ENCODE results near the gene ATOX1.
"Not testable (repeated sequence)": the region's sequence is repeated elsewhere in the genome, so short reads cannot be mapped to it uniquely, and the experiment has no call there.

ATOX1 gene

DNA sequence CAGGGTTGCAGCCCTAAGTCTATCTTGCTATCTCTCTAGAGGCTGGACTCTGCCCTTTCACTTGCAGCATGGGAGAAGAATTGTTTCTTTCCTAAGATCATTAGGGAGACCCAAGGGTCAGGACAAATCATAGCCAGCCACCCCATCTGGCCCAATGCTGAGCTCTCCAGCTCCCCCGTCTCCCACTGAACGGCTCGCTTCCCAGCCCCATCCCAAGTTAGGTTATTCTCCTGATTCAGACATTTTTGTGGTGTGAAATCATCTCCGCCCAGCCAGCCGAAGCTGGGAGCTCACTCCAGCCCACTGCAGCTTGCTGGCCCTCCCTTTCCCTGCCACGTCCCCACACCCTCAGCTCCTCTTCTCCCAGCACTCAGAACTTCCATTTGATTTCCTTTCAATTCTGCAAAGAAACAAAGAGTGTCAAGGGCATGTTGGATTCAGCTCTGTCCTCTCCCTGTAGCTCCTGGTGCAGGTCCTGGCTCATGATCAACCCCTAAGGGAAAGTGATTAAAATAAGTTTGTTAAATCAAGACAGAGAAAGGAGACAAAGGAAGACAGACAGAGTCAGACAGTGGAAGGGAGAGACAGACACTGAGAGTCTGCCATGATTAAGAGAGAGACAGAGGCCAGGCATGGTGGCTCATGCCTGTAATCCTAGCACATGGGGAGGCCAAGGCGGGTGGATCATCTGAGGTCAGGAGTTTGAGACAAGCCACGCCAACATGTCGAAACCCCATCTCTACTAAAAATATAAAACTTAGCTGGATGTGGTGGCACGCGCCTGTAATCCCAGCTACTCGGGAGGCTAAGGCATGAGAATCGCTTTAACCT, 59.1 kb downstream of the ATOX1 start:
- peak in 1 of 58 donors; percentile 22 for DNase-seq

DNA sequence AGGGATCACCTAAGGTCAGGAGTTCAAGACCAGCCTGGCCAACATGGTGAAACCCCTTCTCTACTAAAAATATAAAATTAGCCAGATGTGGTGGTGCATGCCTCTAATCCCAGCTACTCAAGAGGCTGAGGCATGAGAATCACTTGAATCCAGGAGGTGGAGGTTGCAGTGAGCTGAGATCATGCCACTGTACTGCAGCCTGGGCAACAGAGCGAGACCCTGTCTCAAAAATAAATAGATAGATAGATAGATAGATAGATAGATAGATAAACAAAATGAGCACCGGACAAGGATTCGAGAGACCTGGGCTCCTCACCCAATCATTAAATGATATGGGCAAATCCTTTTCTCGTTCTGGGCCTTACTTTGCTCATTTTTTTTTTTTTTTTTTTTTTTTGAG, 60.4 kb downstream of the ATOX1 start:
- DNase-seq: not testable (repeated sequence)

DNA sequence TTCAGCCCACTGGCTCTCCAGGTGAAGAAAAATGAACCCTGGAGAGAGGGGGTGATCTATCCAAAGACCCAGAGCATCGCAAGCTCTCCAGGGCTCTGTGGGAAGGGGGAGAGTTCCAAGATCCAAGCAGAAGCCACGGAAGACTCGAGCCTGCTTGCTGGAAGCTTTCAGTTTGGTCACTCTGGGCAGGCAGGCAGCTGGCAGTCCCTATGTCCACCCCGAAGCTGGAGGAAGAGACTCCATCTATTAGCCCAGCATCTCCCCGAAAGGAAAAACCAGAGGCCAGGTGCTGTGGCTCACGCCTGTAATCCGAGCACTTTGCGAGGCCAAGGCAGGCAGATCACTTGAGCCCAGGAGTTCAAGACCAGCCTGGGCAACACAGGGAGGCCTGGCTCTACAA, 61.0 kb downstream of the ATOX1 start:
- no peak for DNase-seq

DNA sequence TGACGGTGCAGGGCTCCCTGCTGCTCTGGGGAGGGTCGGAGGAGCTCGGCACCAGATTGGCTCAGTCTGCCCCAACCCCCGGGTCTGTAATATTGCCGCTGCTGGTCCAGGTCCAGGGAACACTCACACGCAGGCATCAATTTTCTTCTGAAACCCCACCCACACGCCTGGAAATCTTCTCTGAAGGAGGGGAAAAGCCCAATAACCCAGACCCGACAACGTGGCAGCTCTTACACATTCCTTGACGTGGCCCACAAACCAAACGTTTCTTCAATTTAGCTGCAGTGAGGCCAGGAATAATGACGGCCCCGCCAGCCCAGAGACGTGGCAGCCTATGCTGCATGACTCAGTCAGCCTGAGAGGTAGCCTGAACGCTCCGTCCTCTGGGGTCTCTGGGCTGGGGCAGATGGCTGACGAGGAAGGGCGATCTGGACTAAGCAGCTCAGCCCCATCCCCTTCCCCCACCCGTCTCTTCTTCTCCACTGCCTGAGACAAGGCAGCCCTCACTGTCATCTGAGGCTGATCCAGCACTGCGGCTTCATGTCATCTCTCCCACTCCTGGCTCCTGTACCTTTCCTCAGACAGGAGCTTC, 61.9 kb downstream of the ATOX1 start:
- peak in 4 of 58 donors; percentile 11 to 20 (median 16) for DNase-seq

DNA sequence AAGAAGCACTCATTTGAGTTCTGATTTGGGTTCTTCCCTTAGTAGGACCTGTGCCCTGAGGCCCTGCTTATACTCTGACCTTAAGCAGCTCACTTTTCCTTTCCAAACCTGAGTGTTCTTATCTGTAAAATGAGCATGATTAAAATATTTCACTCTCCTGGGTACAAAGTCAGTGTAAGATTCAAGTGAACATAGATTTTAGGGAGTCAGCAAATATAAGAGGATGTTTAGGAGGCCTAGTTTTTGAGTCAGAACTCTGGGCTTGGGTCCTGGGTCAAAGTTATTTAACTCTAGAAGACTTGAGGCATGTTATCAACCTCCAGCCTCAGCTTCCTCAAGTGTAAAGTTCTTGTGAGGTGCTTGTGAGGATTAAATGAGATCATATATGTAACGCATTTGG, 63.0 kb downstream of the ATOX1 start:
- no peak for DNase-seq

DNA sequence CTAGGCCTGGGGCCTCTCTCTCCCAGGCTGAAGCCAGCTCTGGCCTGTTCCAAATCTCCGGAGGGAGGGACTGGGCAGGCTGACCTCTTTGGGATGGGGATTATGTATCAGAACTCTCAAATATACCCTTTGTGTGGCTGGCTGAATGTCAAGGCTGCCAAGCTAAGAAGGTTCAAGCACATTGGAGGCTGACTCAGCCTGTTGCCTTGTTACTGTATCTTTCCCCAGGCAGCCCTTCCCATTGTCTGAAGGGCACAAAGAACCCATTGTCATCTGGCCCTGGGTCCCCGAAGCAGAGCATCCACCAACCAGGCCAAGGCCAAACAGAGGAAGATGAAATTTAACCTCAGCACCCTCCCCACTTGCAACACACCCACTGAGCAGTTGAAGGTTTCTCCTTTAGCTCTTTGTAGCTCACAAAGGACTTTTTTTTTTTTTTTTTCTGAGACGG, 64.4 kb downstream of the ATOX1 start:
- peak in 45 of 58 donors; percentile 14 to 88 (median 63) for DNase-seq

Data from anterior cingulate cortex (tissue), 58 donors.